HG02623 (cell line): ENCODE data around the gene AFDN.
A peak's percentile ranks its signal among the peaks of the same experiment; 100 is the strongest.

Experiments
- ATAC-seq: cut with Tn5 transposase; IDR thresholded peaks from one replicate; pipeline ENCODE4 v1.9.1; 2021; ENCODE audit warnings: moderate library complexity; ENCODE audit not compliant: unreplicated experiment

Gene AFDN

GRCh38 chr6:167826896-167827582, at the start of gene AFDN:
TSS of gene AFDN (plus strand) at chr6:167826911. CDS start at chr6:167827133, 222 bp downstream.
- peak; percentile 33 for ATAC-seq

- ATAC-seq: no peak
Measured at GRCh38 chr6:167778497-167779128, 48.1 kb upstream of the AFDN start.

- ATAC-seq: no peak
Measured at GRCh38 chr6:167779129-167779992, 47.4 kb upstream of the AFDN start.

GRCh38 chr6:167779993-167780655, 46.6 kb upstream of the AFDN start:
- no peak for ATAC-seq

GRCh38 chr6:167781066-167781767, 45.5 kb upstream of the AFDN start:
- ATAC-seq: no peak

GRCh38 chr6:167781868-167782267, 44.8 kb upstream of the AFDN start:
- ATAC-seq: no peak

- no peak for ATAC-seq
Measured at GRCh38 chr6:167782698-167783517, 43.8 kb upstream of the AFDN start.

GRCh38 chr6:167786853-167787675, 39.6 kb upstream of the AFDN start:
- no peak for ATAC-seq

GRCh38 chr6:167787896-167788562, 38.7 kb upstream of the AFDN start:
- no peak for ATAC-seq

- ATAC-seq: no peak
Measured at GRCh38 chr6:167788563-167788903, 38.2 kb upstream of the AFDN start.

- ATAC-seq: no peak
Measured at GRCh38 chr6:167789358-167789757, 37.4 kb upstream of the AFDN start.

GRCh38 chr6:167791091-167791779, 35.5 kb upstream of the AFDN start:
- no peak for ATAC-seq

GRCh38 chr6:167791780-167792478, 34.8 kb upstream of the AFDN start:
- no peak for ATAC-seq

GRCh38 chr6:167793421-167793820, 33.3 kb upstream of the AFDN start:
- ATAC-seq: no peak

GRCh38 chr6:167794161-167795157, 32.3 kb upstream of the AFDN start:
- no peak for ATAC-seq

- ATAC-seq: no peak
Measured at GRCh38 chr6:167795321-167795811, 31.3 kb upstream of the AFDN start.
